Fibroblast of mammary gland (primary cell): ENCODE results near the gene NNT.
A peak's percentile ranks its signal among the peaks of the same experiment; 100 is the strongest.
"Not testable (repeated sequence)": the region's sequence is repeated elsewhere in the genome, so short reads cannot be mapped to it uniquely, and the experiment has no call there.

Source experiments
- DNase-seq: peaks from one replicate; pipeline ENCODE4 v3.0.0-alpha.2; 2010; ENCODE audit warnings: low read depth
- H3K4me3 ChIP-seq: 2 replicates; pipeline ENCODE4 v1.5.1; 2011; ENCODE audit warnings: low read depth, mild to moderate bottlenecking, low read length, moderate library complexity; ENCODE audit not compliant: control insufficient read depth
- TF ChIP-seq, protein P1 (sequence below): conservative IDR thresholded peaks from 2 replicates; pipeline ENCODE4 v1.5.1; 2011; ENCODE audit warnings: low read depth, low read length, inconsistent platforms; ENCODE audit not compliant: control insufficient read depth, insufficient read depth

Gene NNT

GRCh38 chr5:43592363-43592762 is 10.6 kb upstream of the NNT start:
- H3K4me3 ChIP-seq, result no peak overlapping the region
- TF ChIP-seq, protein P1, sequence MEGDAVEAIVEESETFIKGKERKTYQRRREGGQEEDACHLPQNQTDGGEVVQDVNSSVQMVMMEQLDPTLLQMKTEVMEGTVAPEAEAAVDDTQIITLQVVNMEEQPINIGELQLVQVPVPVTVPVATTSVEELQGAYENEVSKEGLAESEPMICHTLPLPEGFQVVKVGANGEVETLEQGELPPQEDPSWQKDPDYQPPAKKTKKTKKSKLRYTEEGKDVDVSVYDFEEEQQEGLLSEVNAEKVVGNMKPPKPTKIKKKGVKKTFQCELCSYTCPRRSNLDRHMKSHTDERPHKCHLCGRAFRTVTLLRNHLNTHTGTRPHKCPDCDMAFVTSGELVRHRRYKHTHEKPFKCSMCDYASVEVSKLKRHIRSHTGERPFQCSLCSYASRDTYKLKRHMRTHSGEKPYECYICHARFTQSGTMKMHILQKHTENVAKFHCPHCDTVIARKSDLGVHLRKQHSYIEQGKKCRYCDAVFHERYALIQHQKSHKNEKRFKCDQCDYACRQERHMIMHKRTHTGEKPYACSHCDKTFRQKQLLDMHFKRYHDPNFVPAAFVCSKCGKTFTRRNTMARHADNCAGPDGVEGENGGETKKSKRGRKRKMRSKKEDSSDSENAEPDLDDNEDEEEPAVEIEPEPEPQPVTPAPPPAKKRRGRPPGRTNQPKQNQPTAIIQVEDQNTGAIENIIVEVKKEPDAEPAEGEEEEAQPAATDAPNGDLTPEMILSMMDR, result no peak
- DNase-seq, result no peak

DNA sequence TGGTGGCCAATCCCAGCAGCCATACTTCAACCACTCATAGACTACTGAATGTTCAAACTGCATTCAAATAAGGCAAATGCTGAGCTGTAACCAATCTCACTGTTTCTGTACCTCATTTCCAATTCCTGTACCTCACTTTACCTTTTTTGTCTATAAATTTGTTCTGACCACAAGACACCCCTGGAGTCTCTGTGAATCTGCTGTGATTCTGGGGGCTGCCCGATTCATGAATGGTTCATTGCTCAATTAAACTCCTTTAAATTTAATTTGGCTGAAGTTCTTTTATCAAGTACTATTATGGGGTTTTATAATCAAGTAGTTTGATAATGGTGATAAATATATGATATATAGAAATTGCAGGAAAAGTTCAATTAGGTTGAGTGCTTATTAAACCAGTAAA is 4.1 kb upstream of the NNT start:
- not testable (repeated sequence) for H3K4me3 ChIP-seq, DNase-seq

GRCh38 chr5:43601454-43602260 is 1.3 kb upstream of the NNT start:
- DNase-seq, result peak; percentile 67
- peak overlapping the region; percentile 86 for H3K4me3 ChIP-seq
- TF ChIP-seq, protein P1, result no peak

GRCh38 chr5:43603344-43604217 is 601 bp downstream of the NNT start:
- TF ChIP-seq, protein P1, result no peak
- peak; percentile 49 for DNase-seq
- peak overlapping the region; percentile 86 for H3K4me3 ChIP-seq

- TF ChIP-seq, protein P1, result no peak
- DNase-seq, result no peak
- H3K4me3 ChIP-seq, result no peak overlapping the region
These were observed 1.7 kb downstream of the NNT start for GRCh38 chr5:43604699-43605098.

GRCh38 chr5:43606351-43606750 is 3.4 kb downstream of the NNT start:
- DNase-seq, result no peak
- no peak overlapping the region for H3K4me3 ChIP-seq
- TF ChIP-seq, protein P1, result no peak

DNA sequence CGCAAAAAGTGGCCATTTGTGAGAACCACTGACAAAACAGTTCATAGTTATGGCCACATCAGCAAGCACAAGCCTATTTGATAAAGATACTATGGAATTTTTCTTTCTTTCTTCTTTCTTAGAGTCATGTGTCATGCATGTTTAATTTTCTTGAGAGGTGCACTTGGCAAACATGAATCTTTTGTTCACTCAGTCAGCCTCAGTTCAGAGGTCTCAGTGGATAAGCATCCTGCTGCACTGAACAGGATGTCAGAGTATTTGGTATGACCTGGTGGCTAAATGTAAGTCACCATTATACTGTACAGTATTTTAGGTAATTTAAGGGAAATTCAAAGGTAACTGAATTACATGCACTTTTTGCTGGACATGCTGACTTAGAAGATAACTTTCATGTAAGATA is 5.4 kb downstream of the NNT start:
- DNase-seq, result no peak
- no peak overlapping the region for H3K4me3 ChIP-seq
- TF ChIP-seq, protein P1, result no peak
